GM18858 (cell line): ENCODE data around the gene GTF2A1.
"Not testable (repeated sequence)": the region's sequence is repeated elsewhere in the genome, so short reads cannot be mapped to it uniquely, and the experiment has no call there.

Source experiments
- ATAC-seq: cut with Tn5 transposase; IDR thresholded peaks from one replicate; pipeline ENCODE4 v1.9.1; 2021; ENCODE audit not compliant: unreplicated experiment

GTF2A1 gene

GRCh38 chr14:81233615-81234014 is 12.9 kb upstream of the GTF2A1 start:
- no peak for ATAC-seq

GRCh38 chr14:81231540-81231939 is 10.8 kb upstream of the GTF2A1 start:
- no peak for ATAC-seq

- ATAC-seq = no peak
Measured at GRCh38 chr14:81224222-81224621, 3.5 kb upstream of the GTF2A1 start.

- not testable (repeated sequence) for ATAC-seq
Measured at GRCh38 chr14:81223788-81224187, 3.0 kb upstream of the GTF2A1 start.

- ATAC-seq = no peak
Measured at GRCh38 chr14:81222691-81223090, 1.9 kb upstream of the GTF2A1 start.

- ATAC-seq = no peak
Measured at GRCh38 chr14:81222126-81222525, 1.4 kb upstream of the GTF2A1 start.

GRCh38 chr14:81221579-81222102 is 882 bp upstream of the GTF2A1 start:
- no peak for ATAC-seq

GRCh38 chr14:81220580-81220829 is 254 bp downstream of the GTF2A1 start:
- no peak for ATAC-seq

GRCh38 chr14:81219759-81220579 is 790 bp downstream of the GTF2A1 start:
- ATAC-seq = no peak

GRCh38 chr14:81219210-81219758 is 1.5 kb downstream of the GTF2A1 start:
- ATAC-seq = peak; percentile 61

- ATAC-seq = peak; percentile 64
Measured at GRCh38 chr14:81211844-81212243, 8.9 kb downstream of the GTF2A1 start.

- peak; percentile 52 for ATAC-seq
Measured at GRCh38 chr14:81209167-81209836, 11.5 kb downstream of the GTF2A1 start.

GRCh38 chr14:81208489-81208888 is 12.3 kb downstream of the GTF2A1 start:
- ATAC-seq = no peak

- no peak for ATAC-seq
Measured at GRCh38 chr14:81206115-81206514, 14.6 kb downstream of the GTF2A1 start.

GRCh38 chr14:81205639-81206038 is 15.1 kb downstream of the GTF2A1 start:
- ATAC-seq = no peak

GRCh38 chr14:81200054-81200453 is 20.7 kb downstream of the GTF2A1 start:
- ATAC-seq = no peak

- no peak for ATAC-seq
Measured at GRCh38 chr14:81199084-81199483, 21.7 kb downstream of the GTF2A1 start.

GRCh38 chr14:81198651-81199050 is 22.1 kb downstream of the GTF2A1 start:
- ATAC-seq = no peak

- peak; percentile 50 for ATAC-seq
Measured at GRCh38 chr14:81193924-81194633, 26.7 kb downstream of the GTF2A1 start.

GRCh38 chr14:81192594-81192993 is 28.2 kb downstream of the GTF2A1 start:
- ATAC-seq = no peak

GRCh38 chr14:81187832-81188522 is 32.8 kb downstream of the GTF2A1 start:
- ATAC-seq = peak; percentile 91
